Smooth muscle cell (in vitro differentiated cells): ENCODE data around the gene NR0B2. TPM values are rescaled to one million over a fixed set of nuclear protein-coding genes. Genes with fewer than 3 reads are reported as not detected.
"Not testable (repeated sequence)": the region's sequence is repeated elsewhere in the genome, so short reads cannot be mapped to it uniquely, and the experiment has no call there.

ENCODE experiments used
- DNase-seq: peaks from one replicate; lab custom pipeline; 2025; ENCODE audit not compliant: unreplicated experiment; lab: John Stamatoyannopoulos, UW
- H2AFZ ChIP-seq: fragments of 200-600 bp; sonication (generic); 2 replicates; pipeline ENCODE4 v1.6.0; 2016; ENCODE audit warnings: antibody characterized with exemption, low read depth, mild to moderate bottlenecking
- H3F3A ChIP-seq: fragments of 200-600 bp; sonication (generic); 2 replicates; pipeline ENCODE4 v1.6.0; 2017; ENCODE audit warnings: antibody characterized with exemption, low read depth
- H3K27ac ChIP-seq: fragments of 200-600 bp; sonication (generic); 2 replicates; pipeline ENCODE4 v1.5.1; 2016; ENCODE audit warnings: low read depth, mild to moderate bottlenecking
- H3K27me3 ChIP-seq: fragments of 200-600 bp; sonication (generic); 2 replicates; pipeline ENCODE4 v1.6.1; 2016; ENCODE audit warnings: low read depth, mild to moderate bottlenecking
- H3K36me3 ChIP-seq: fragments of 200-600 bp; sonication (generic); 2 replicates; pipeline ENCODE4 v1.5.1; 2016; ENCODE audit warnings: low read depth
- H3K4me1 ChIP-seq: fragments of 200-600 bp; sonication (generic); 2 replicates; pipeline ENCODE4 v1.5.1; 2016; ENCODE audit warnings: low read depth
- H3K4me2 ChIP-seq: fragments of 200-600 bp; sonication (generic); 2 replicates; pipeline ENCODE4 v1.6.0; 2016; ENCODE audit warnings: mild to moderate bottlenecking
- H3K4me3 ChIP-seq: fragments of 200-600 bp; sonication (generic); 2 replicates; pipeline ENCODE4 v1.5.1; 2016; ENCODE audit warnings: mild to moderate bottlenecking
- H3K79me2 ChIP-seq: fragments of 200-600 bp; sonication (generic); 2 replicates; pipeline ENCODE4 v1.6.0; 2016; ENCODE audit warnings: low read depth, mild to moderate bottlenecking
- H3K9ac ChIP-seq: fragments of 200-600 bp; sonication (generic); 2 replicates; pipeline ENCODE4 v1.6.0; 2016; ENCODE audit warnings: low read depth
- H3K9me3 ChIP-seq: fragments of 200-600 bp; sonication (generic); replicated peaks from 2 replicates; pipeline ENCODE4 v1.5.1; 2016; ENCODE audit warnings: low read depth
- H4K20me1 ChIP-seq: fragments of 200-600 bp; sonication (generic); 2 replicates; pipeline ENCODE4 v1.6.0; 2016; ENCODE audit warnings: low read depth
- WGBS: methylation state at CpG from one replicate; pipeline ENCODE4 v1.1.7; 2016; ENCODE audit warnings: low lambda C conversion rate; 5-methylcytosine and 5-hydroxymethylcytosine counted together
- polyA plus RNA-seq: library from polyadenylated mRNA; unstranded; fragments of >200 nt; fragmentation: Nextera tagmentation; extraction: Ambion mirVana; gene quantifications from 2 replicates; pipeline ENCODE4 v1.2.1, GENCODE V29; 2016
- total RNA-seq: library from RNA; depleted of rRNA; stranded (reverse); fragments of >200 nt; gene quantifications from 2 replicates; pipeline ENCODE4 v1.2.3, GENCODE V29; 2014
- TF ChIP-seq, protein P1 (sequence below): fragments of 200-600 bp; sonication (generic); IDR thresholded peaks from 2 replicates; pipeline ENCODE4 v1.5.1; 2017; ENCODE audit warnings: borderline replicate concordance, mild to moderate bottlenecking, antibody characterized with exemption; ENCODE audit not compliant: insufficient read depth, poor library complexity, severe bottlenecking

The NR0B2 gene
- total and polyA plus RNA-seq, 2 experiments from 2014 or later: not detected

DNA sequence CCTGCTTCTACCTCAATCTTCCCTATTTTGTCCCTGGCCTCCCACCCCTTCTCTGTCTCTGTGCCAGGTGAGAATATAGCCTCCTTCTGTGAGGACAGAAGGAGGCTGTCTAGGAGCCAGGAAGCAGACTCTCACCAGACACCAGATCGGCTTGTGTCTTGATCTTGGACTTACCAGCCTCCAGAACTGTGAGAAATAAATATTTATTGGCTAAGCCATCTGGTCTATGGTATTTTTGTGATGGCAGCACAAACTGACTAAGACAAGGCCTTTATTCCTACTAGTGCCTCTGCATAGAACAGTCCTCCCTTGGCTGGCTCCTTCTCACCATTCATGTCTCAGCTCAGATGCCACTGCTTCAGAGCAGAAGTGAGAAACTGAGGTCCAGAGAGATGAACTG is 25.5 kb downstream of the NR0B2 start:
- Histone ChIP-seq H3K79me2 (peaks cover 25% of the 10 kb centered on the region), H3K36me3 (peaks cover 8% of the 10 kb centered on the region), H3K4me2 (no peak overlapping the region), H4K20me1 (peaks cover 9% of the 10 kb centered on the region), H3K27me3 (no peaks in the 10 kb centered on the region), H3K9me3 (no peaks in the 10 kb centered on the region), H3K4me1 (peaks cover 13% of the 10 kb centered on the region), H3K27ac (peak overlapping the region; percentile 87), H3K4me3 (no peak overlapping the region), H2AFZ (no peak overlapping the region), H3K9ac (no peak overlapping the region), H3F3A (peaks cover 5% of the 10 kb centered on the region)
- DNase-seq: no peak
- TF ChIP-seq, protein P1, sequence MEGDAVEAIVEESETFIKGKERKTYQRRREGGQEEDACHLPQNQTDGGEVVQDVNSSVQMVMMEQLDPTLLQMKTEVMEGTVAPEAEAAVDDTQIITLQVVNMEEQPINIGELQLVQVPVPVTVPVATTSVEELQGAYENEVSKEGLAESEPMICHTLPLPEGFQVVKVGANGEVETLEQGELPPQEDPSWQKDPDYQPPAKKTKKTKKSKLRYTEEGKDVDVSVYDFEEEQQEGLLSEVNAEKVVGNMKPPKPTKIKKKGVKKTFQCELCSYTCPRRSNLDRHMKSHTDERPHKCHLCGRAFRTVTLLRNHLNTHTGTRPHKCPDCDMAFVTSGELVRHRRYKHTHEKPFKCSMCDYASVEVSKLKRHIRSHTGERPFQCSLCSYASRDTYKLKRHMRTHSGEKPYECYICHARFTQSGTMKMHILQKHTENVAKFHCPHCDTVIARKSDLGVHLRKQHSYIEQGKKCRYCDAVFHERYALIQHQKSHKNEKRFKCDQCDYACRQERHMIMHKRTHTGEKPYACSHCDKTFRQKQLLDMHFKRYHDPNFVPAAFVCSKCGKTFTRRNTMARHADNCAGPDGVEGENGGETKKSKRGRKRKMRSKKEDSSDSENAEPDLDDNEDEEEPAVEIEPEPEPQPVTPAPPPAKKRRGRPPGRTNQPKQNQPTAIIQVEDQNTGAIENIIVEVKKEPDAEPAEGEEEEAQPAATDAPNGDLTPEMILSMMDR: no peak
- 96% methylated on average over 1 of the region's 1 CpG for WGBS

DNA sequence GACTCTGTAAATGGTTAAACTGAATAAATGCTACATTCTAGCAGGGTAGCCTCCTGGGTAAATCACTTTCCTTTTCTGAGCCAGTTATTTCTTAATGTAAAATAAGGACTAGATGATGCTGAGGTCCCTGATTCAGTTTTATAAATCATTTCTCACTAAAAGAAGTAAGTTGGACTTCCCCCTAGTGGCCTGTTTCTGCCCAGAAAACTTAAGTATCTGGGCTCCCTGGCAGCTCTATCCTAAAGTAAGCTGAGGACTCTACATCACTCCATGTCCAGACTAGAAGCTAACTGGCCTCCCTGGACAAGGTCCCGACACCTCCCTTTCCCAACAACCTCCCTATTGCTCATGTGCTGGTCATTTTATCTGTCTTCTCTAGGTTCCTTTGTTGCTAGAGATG is 26.6 kb downstream of the NR0B2 start:
- peaks cover 3% of the 10 kb centered on the region for H3K36me3 ChIP-seq
- no peak overlapping the region for H3K4me2 ChIP-seq
- DNase-seq: no peak
- H3K27ac ChIP-seq: no peak overlapping the region
- peaks cover 13% of the 10 kb centered on the region for H3K4me1 ChIP-seq
- H3K79me2 ChIP-seq: peaks cover 25% of the 10 kb centered on the region
- H4K20me1 ChIP-seq: peaks cover 9% of the 10 kb centered on the region
- no peak overlapping the region for H2AFZ ChIP-seq
- no peaks in the 10 kb centered on the region for H3K27me3 ChIP-seq
- H3K9me3 ChIP-seq: no peaks in the 10 kb centered on the region
- TF ChIP-seq, protein P1: peak; percentile 37
- H3F3A ChIP-seq: peaks cover 5% of the 10 kb centered on the region
- WGBS: 92% methylated on average over 1 of the region's 1 CpG
- no peak overlapping the region for H3K4me3 ChIP-seq
- H3K9ac ChIP-seq: no peak overlapping the region

DNA sequence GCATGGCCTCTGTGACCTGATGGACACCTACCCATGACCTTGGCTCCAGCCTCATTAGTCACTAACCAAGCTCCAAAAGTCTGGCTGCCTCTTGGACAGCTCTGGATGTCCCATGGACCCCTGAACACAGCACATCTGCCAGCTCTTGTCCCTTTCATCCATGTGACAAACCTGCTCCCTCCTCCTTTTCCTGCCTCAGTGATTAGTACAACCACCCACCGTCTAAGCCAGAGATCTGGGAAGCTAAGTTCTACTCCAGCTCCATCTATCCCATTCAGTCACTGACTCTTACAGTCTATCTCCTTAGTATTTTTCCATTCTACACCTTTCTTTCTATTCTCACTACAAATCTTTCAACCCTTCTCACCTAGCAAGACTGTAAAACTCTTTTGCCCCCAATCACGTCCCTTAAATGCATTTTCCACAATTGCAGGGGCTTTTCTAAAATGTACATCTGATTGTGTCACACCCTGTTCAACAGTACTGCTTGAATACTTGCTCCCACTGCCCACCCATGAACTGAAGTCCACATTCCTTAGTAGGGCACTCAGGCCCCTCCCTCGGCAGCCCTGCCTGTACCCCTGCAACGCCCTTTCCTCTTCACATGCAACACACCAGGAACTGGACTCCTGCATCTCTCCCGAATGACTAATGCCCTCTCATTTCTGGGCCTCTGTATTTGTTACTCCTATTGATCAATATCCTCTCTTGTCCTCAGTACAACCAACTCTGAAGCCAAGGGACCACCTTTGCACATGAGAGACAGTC is 30.9 kb downstream of the NR0B2 start:
- Histone ChIP-seq H3F3A (peaks cover 20% of the 10 kb centered on the region), H3K27me3 (no peaks in the 10 kb centered on the region), H3K4me2 (no peak overlapping the region), H3K79me2 (peaks cover 6% of the 10 kb centered on the region), H3K9me3 (no peaks in the 10 kb centered on the region), H3K9ac (no peak overlapping the region), H3K4me1 (no peaks in the 10 kb centered on the region), H3K4me3 (no peak overlapping the region), H2AFZ (no peak overlapping the region), H4K20me1 (peaks cover 10% of the 10 kb centered on the region), H3K27ac (no peak overlapping the region), H3K36me3 (peaks cover 12% of the 10 kb centered on the region)
- TF ChIP-seq, protein P1: no peak
- WGBS: 97% methylated on average over 5 of the region's 5 CpGs
- no peak for DNase-seq

DNA sequence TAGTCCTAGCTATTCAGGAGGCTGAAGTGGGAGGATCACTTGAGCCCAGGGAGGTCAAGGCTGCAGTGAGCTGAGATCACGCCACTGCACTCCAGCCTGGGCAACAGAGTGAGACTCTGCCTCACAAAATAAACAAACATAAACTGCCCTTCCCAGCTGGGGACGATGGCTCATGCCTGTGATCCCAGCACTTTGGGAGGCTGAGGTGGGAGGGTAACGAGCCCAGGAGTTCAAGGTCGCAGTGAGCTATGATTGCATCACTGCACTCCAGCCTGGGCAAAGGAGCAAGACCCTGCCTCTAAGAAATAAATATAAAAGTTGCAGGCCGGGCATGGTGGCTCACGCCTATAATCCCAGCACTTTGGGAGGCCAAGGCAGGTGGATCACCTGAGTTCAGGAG is 32.2 kb downstream of the NR0B2 start:
- not testable (repeated sequence) for H3K4me1 ChIP-seq, H2AFZ ChIP-seq, H3K27ac ChIP-seq, H3K4me3 ChIP-seq, H3K9me3 ChIP-seq, H3K4me2 ChIP-seq, H3K9ac ChIP-seq, H3K79me2 ChIP-seq, H4K20me1 ChIP-seq, DNase-seq, H3K27me3 ChIP-seq
- WGBS: 88% methylated on average over 6 of the region's 6 CpGs
- H3F3A ChIP-seq: peaks cover 20% of the 10 kb centered on the region
- peaks cover 12% of the 10 kb centered on the region for H3K36me3 ChIP-seq
